Endothelial cell of umbilical vein (primary cell): ENCODE measurements around the gene DRC1.

ENCODE experiments used
- EZH2 ChIP-seq: IDR thresholded peaks from 2 replicates; pipeline ENCODE4 v1.6.1; 2012; ENCODE audit warnings: borderline replicate concordance, low read depth, mild to moderate bottlenecking, moderate library complexity, low read length, inconsistent platforms; ENCODE audit not compliant: severe bottlenecking
- GATA2 ChIP-seq: IDR thresholded peaks from 2 replicates; pipeline ENCODE4 v1.7.0; 2011; ENCODE audit warnings: low read depth, mild to moderate bottlenecking, moderate library complexity, mixed read lengths, low read length; ENCODE audit not compliant: insufficient read length, insufficient read depth
- JUN ChIP-seq: IDR thresholded peaks from 2 replicates; pipeline ENCODE4 v1.6.1; 2011; ENCODE audit warnings: borderline replicate concordance, low read depth; ENCODE audit not compliant: insufficient read length, insufficient read depth
- MYC ChIP-seq: IDR thresholded peaks from one replicate; pipeline ENCODE4 v1.6.1; 2011; ENCODE audit warnings: mild to moderate bottlenecking, low read depth, low read length
- POLR2A ChIP-seq: IDR thresholded peaks from 2 replicates; pipeline ENCODE4 v1.6.1; 2012; ENCODE audit warnings: low read depth, mild to moderate bottlenecking, control low read depth, low read length
- POLR2AphosphoS5 ChIP-seq: IDR thresholded peaks from 2 replicates; pipeline ENCODE4 v1.6.1; 2012; ENCODE audit warnings: low read depth, mild to moderate bottlenecking, control low read depth, low read length, moderate library complexity; ENCODE audit not compliant: insufficient read depth
- TF ChIP-seq, protein P1 (sequence below), 2 donors: IDR thresholded peaks; 1 replicate in 1 of 2; 2 replicates in 1 of 2; pipeline ENCODE4 v1.5.1; 2011; ENCODE audit warnings: low read length in 2 of 2, mild to moderate bottlenecking in 2 of 2, moderate library complexity in 2 of 2, control low read depth in 1 of 2, inconsistent platforms in 1 of 2, low read depth in 1 of 2; ENCODE audit not compliant: insufficient read depth in 1 of 2; ENCODE audit errors: extremely low read depth in 1 of 2
- TF ChIP-seq, protein P2 (sequence below): IDR thresholded peaks from 2 replicates; pipeline ENCODE4 v1.6.1; 2011; ENCODE audit not compliant: insufficient read depth, insufficient read length

DNA sequence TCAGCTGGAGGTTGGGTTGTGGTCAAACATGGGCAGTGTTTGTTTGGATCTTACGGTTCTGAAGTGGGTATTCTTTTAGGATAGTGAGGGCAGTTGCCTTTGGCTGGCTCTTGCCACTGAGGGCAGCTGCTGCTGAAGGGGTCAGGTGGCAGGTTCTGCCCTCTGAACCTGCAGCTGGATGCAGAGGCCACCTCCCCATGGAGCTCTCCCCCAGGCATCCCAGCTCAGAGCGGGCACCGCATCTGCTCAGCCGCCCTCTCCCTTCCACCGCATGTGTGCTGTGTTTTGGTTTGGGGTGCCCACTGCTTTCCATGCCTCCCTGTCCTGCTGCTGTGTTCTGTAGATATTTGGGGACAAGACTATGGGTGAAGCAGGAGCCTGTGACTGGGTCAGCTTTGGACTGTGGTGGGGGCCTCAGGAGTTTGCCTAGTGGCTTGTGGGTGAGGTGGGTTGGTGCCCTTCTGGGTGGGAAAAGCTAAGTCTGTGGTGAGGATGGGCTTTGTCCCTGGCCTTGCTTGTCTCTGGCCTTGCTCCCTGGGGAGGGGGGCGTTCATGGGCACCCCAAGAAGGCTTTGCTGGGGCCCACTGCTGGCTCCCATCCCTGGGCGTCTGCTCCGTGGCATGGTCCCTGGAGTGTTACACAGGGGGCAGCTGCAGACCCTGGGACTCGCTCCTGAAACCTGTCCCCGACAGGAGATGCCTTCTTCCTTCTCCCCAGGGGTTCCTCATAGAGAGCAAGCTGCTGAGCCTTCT is 47.7 kb downstream of the DRC1 start:
- TF ChIP-seq, protein P1, sequence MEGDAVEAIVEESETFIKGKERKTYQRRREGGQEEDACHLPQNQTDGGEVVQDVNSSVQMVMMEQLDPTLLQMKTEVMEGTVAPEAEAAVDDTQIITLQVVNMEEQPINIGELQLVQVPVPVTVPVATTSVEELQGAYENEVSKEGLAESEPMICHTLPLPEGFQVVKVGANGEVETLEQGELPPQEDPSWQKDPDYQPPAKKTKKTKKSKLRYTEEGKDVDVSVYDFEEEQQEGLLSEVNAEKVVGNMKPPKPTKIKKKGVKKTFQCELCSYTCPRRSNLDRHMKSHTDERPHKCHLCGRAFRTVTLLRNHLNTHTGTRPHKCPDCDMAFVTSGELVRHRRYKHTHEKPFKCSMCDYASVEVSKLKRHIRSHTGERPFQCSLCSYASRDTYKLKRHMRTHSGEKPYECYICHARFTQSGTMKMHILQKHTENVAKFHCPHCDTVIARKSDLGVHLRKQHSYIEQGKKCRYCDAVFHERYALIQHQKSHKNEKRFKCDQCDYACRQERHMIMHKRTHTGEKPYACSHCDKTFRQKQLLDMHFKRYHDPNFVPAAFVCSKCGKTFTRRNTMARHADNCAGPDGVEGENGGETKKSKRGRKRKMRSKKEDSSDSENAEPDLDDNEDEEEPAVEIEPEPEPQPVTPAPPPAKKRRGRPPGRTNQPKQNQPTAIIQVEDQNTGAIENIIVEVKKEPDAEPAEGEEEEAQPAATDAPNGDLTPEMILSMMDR (IDR thresholded peaks at IDR 0.05; ENCODE audit: extremely low read depth in 1 of 2, insufficient read depth in 1 of 2, low read depth in 1 of 2, low read length in 2 of 2) = no peak
- no peak for TF ChIP-seq POLR2A
- no peak for TF ChIP-seq EZH2
- no peak for TF ChIP-seq JUN
- TF ChIP-seq MYC = no peak
- no peak for TF ChIP-seq POLR2AphosphoS5
- TF ChIP-seq, protein P2, sequence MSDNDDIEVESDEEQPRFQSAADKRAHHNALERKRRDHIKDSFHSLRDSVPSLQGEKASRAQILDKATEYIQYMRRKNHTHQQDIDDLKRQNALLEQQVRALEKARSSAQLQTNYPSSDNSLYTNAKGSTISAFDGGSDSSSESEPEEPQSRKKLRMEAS = no peak
- no peak for TF ChIP-seq GATA2
